ENCODE results near the gene CD83. TPM values are rescaled to one million over a fixed set of nuclear protein-coding genes. Genes with fewer than 3 reads are reported as not detected.

CD83 gene
- total and polyA plus RNA-seq, 2 of the 8 experiments (the other 6 are each of a cell fraction or from before 2014, with no cell fraction given): 4.6 to 8.5 TPM

- TF ChIP-seq EP300 (IDR thresholded peaks at IDR 0.05; ENCODE audit: borderline replicate concordance in 1 of 2, low read depth in 2 of 2, low read length in 2 of 2): no peak
- TF ChIP-seq ZNF274 (IDR thresholded peaks at IDR 0.05; ENCODE audit: borderline replicate concordance, extremely low read depth, low read length): no peak
- TF ChIP-seq SP1 (IDR thresholded peaks at IDR 0.05; ENCODE audit: low read depth, low read length): no peak
- no peak for TF ChIP-seq SIRT6 (IDR thresholded peaks at IDR 0.05; ENCODE audit: low read length)
- TF ChIP-seq POLR2A (IDR thresholded peaks at IDR 0.05; ENCODE audit: control extremely low read depth in 1 of 2, low read depth in 2 of 2, low read length in 2 of 2): no peak
- TF ChIP-seq CTBP2 (IDR thresholded peaks at IDR 0.05; ENCODE audit: borderline replicate concordance, insufficient read depth, insufficient read length, low read length): no peak
Measured at GRCh38 chr6:14128012-14128411, 10.4 kb downstream of the CD83 start (continued).
